Tibial artery (tissue), 4 donors: ENCODE results near the gene MTCL1.

Source experiments
- DNase-seq, 2 donors: peaks; one replicate each; pipeline ENCODE4 v3.0.0-alpha.2; 2019
- H3K27ac ChIP-seq, 2 donors: fragments of 200-600 bp; sonication (generic) in 1 of 2; 1 replicate in 1 of 2; 2 replicates in 1 of 2; pipeline ENCODE4 v1.5.1; 2018 to 2019; ENCODE audit warnings: mild to moderate bottlenecking in 1 of 2
- H3K27me3 ChIP-seq, 2 donors: fragments of 200-600 bp; sonication (generic) in 1 of 2; one replicate each; pipeline versions ENCODE4 v1.5.1 to v1.6.0; 2016 to 2019
- H3K36me3 ChIP-seq, 3 donors: fragments of 200-600 bp; sonication (generic) in 2 of 3; one replicate each; pipeline ENCODE4 v1.5.1; 2016 to 2019; ENCODE audit warnings: mild to moderate bottlenecking in 2 of 3
- H3K4me1 ChIP-seq, 4 donors: fragments of 200-600 bp; sonication (generic) in 2 of 4; 1 replicate in 3 of 4; 2 replicates in 1 of 4; pipeline ENCODE4 v1.5.1; 2016 to 2019
- H3K4me3 ChIP-seq, 2 donors: fragments of 200-600 bp; sonication (generic) in 1 of 2; 1 replicate in 1 of 2; 2 replicates in 1 of 2; pipeline ENCODE4 v1.5.1; 2018 to 2019; ENCODE audit warnings: mild to moderate bottlenecking in 2 of 2
- H3K9me3 ChIP-seq, 3 donors: fragments of 200-600 bp; sonication (generic) in 1 of 3; one replicate each; pipeline ENCODE4 v1.5.1; 2016 to 2019
- intact Hi-C: fragments of 100-400 bp; cut with DNase I; formaldehyde crosslinking; loops from one replicate; pipeline ENCODE4 v1.15.0; 2023; ENCODE audit warnings: low total_unique reads
- TF ChIP-seq, protein P1 (sequence below), 2 experiments: fragments of 200-600 bp in 1 of 2; fragments of 450-650 bp in 1 of 2; IDR thresholded peaks; one replicate each; pipeline ENCODE4 v1.5.1; 2017 to 2019; ENCODE audit warnings: antibody characterized with exemption in 2 of 2, mild to moderate bottlenecking in 1 of 2, moderate library complexity in 1 of 2

The MTCL1 gene

DNA sequence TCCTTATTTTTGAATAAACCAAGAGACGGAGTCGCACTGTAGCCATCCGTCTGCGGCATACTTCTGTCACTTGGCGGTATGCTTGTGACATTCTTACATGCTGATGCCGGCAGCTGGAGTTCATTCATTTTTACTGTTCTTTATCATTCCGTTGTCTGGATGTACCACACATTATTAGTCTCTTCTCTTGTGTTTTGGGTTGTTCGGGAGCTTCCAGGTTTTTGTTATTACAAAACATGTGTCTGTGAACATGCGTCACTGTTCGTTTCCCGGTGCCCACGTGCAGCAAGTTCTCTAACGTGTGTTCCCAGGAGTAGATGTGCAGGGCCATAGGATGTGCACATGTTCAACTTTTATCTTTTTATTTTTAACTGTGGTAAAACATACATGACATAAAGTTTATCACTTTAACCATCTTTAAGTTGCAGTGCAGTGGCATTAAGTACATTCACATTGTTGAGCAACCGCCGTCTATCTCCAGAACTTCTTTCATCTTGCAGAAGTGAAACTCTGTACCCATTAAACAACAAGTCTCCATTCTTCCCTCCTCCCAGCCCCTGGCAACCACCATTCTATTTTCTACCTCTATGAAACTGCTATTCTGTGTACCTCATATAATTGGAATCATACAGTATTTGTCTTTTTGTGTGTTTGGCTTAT lies 40.1 kb downstream of the MTCL1 start:
- Histone ChIP-seq H3K27ac (no peak overlapping the region), H3K4me1 (no peaks in the 10 kb centered on the region), H3K27me3 (no peaks in the 10 kb centered on the region), H3K9me3 (no peaks in the 10 kb centered on the region), H3K36me3 (no peaks in the 10 kb centered on the region), H3K4me3 (no peak overlapping the region)
- DNase-seq, result no peak
- TF ChIP-seq, protein P1, sequence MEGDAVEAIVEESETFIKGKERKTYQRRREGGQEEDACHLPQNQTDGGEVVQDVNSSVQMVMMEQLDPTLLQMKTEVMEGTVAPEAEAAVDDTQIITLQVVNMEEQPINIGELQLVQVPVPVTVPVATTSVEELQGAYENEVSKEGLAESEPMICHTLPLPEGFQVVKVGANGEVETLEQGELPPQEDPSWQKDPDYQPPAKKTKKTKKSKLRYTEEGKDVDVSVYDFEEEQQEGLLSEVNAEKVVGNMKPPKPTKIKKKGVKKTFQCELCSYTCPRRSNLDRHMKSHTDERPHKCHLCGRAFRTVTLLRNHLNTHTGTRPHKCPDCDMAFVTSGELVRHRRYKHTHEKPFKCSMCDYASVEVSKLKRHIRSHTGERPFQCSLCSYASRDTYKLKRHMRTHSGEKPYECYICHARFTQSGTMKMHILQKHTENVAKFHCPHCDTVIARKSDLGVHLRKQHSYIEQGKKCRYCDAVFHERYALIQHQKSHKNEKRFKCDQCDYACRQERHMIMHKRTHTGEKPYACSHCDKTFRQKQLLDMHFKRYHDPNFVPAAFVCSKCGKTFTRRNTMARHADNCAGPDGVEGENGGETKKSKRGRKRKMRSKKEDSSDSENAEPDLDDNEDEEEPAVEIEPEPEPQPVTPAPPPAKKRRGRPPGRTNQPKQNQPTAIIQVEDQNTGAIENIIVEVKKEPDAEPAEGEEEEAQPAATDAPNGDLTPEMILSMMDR (IDR thresholded peaks at IDR 0.05), result no peak
- intact Hi-C loops, result no loop called here

DNA sequence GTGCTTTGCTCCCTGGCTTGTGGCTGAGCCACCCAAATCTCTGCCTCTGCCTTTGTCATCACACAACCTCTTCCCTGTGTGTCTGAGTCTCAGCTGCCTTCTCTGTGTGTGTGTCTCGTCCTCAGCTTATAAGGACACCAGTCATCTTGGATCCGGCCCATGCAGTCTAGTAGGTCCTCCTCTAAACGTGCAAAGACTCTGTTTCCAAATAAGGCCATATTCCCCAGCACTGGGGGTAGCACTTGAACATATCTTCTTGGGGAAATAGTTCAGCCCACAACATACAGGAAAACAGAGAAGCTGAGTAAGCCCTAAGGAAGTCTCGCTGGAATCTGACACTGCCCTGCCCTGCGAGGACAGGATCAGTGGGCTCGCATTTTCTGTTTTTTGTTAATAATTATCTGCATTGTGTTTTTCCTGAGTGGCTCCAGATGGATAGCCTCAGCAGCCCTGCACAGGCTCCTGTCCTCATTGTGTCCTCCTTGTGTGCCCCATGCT lies 42.1 kb downstream of the MTCL1 start:
- H3K27me3 ChIP-seq, result no peaks in the 10 kb centered on the region
- no peak for DNase-seq
- H3K9me3 ChIP-seq, result no peaks in the 10 kb centered on the region
- no peak overlapping the region for H3K27ac ChIP-seq
- H3K4me1 ChIP-seq, result no peaks in the 10 kb centered on the region
- H3K4me3 ChIP-seq, result no peak overlapping the region
- no peaks in the 10 kb centered on the region for H3K36me3 ChIP-seq
- intact Hi-C loops, result no loop called here
- TF ChIP-seq, protein P1 (IDR thresholded peaks at IDR 0.05), result no peak

DNA sequence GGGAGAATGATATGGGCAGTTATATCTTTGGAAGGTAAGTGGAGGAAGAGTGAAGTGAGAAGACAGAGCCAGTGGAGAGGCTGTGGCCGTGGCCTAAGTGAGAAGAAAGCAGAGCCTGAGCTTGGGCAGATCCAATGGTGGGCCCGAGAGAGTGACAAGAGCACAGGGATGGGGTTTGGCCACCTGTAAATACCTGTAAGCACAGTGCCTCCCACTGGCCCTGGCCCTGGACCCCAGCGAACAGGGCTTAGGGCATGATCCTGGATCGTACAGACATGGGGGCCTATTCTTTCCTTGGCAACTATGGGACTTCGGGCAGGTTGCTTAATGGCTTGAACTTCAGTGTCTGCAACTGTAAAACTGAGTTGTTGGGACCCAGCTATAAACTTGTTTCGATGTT lies 44.1 kb downstream of the MTCL1 start:
- Histone ChIP-seq H3K4me1 (no peaks in the 10 kb centered on the region), H3K9me3 (no peaks in the 10 kb centered on the region), H3K27ac (no peak overlapping the region), H3K36me3 (no peaks in the 10 kb centered on the region), H3K4me3 (no peak overlapping the region), H3K27me3 (no peaks in the 10 kb centered on the region)
- no peak for DNase-seq
- intact Hi-C loops, result no loop called here
- TF ChIP-seq, protein P1 (IDR thresholded peaks at IDR 0.05), result no peak

DNA sequence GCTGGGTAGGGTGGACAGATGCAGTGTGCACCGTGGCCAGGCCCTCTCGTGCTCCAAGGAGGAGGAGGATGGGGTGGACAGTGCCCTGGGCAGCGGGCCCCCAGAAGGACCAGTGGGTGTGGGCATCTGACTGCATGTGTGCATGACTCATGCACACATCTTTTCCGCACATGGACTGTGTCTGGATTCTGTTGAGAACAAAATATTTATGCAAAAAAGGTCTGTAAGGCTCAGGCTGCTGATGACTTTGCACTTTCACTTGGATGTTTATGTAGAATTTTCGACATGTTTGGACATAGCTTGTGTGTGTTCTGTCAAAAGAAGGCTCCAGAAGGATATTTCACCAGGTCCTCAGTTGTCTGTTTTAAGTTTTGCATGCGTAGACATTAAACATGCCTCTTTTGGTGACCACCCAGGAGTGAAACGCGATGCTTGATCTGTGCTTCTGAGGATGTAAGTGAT lies 45.6 kb downstream of the MTCL1 start:
- H3K36me3 ChIP-seq, result no peaks in the 10 kb centered on the region
- no peak for DNase-seq
- H3K27ac ChIP-seq, result no peak overlapping the region
- intact Hi-C loops, result no loop called here
- H3K27me3 ChIP-seq, result no peaks in the 10 kb centered on the region
- H3K4me1 ChIP-seq, result no peaks in the 10 kb centered on the region
- TF ChIP-seq, protein P1 (IDR thresholded peaks at IDR 0.05), result no peak
- H3K9me3 ChIP-seq, result no peaks in the 10 kb centered on the region
- H3K4me3 ChIP-seq, result no peak overlapping the region

DNA sequence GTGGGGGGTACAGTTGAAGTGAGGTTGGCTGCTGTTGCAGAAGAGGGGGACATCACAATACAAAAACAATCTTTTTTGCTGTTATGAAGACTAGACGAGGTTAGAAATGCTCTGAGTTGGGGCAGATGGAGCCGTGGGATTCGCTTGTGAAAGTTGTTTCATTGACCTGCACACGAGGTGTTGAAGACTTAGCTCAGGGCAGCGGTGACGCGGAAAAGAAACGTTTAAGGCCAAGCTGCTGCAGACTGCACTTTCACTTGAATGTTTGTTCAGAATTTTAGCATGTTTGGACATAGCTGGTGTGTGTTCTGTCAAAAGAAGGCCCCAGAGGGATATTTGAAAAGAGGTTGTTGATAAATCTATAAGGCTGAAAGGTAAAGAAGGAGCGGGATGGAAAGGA lies 46.3 kb downstream of the MTCL1 start:
- H3K4me1 ChIP-seq, result no peaks in the 10 kb centered on the region
- H3K27me3 ChIP-seq, result no peaks in the 10 kb centered on the region
- TF ChIP-seq, protein P1 (IDR thresholded peaks at IDR 0.05), result no peak
- intact Hi-C loops, result no loop called here
- no peak for DNase-seq
- no peaks in the 10 kb centered on the region for H3K36me3 ChIP-seq
- H3K9me3 ChIP-seq, result no peaks in the 10 kb centered on the region
- H3K27ac ChIP-seq, result no peak overlapping the region
- H3K4me3 ChIP-seq, result no peak overlapping the region
